Keratinocyte (primary cell): ENCODE data around the gene EHMT1. TPM values are rescaled to one million over a fixed set of nuclear protein-coding genes. Genes with fewer than 3 reads are reported as not detected.

Source experiments
- DNase-seq: peaks from one replicate; pipeline ENCODE4 v3.0.0-alpha.2; 2011; ENCODE audit warnings: low read depth, missing footprints, low spot score
- FAIRE-seq: peaks from 2 replicates; lab custom pipeline; 2011; peaks lifted over from hg19 to GRCh38; lab: Jason Lieb, UNC
- H2AFZ ChIP-seq: 2 replicates; pipeline ENCODE4 v1.6.0; 2012; ENCODE audit warnings: low read length, control low read depth, inconsistent platforms; ENCODE audit not compliant: control insufficient read depth
- H3K27ac ChIP-seq: 2 replicates; pipeline ENCODE4 v1.5.1; 2011; ENCODE audit warnings: low read length; ENCODE audit not compliant: control insufficient read depth, insufficient read depth
- H3K27me3 ChIP-seq: 3 replicates; pipeline ENCODE4 v1.6.0; 2011; ENCODE audit warnings: low read length; ENCODE audit not compliant: control insufficient read depth, insufficient read depth; ENCODE audit errors: extremely low read depth
- H3K36me3 ChIP-seq, 2 experiments: 2 replicates in 1 of 2; 3 replicates in 1 of 2; pipeline ENCODE4 v1.5.1; 2011; ENCODE audit warnings: low read length in 2 of 2, mild to moderate bottlenecking in 1 of 2; ENCODE audit not compliant: control insufficient read depth in 2 of 2, insufficient read depth in 2 of 2; ENCODE audit errors: extremely low read depth in 1 of 2
- H3K4me1 ChIP-seq: 3 replicates; pipeline ENCODE4 v1.5.1; 2011; ENCODE audit warnings: low read length; ENCODE audit not compliant: control insufficient read depth, insufficient read depth; ENCODE audit errors: extremely low read depth
- H3K4me2 ChIP-seq: 3 replicates; pipeline ENCODE4 v1.6.0; 2011; ENCODE audit warnings: low read depth, low read length; ENCODE audit not compliant: control insufficient read depth, insufficient read depth; ENCODE audit errors: extremely low read depth
- H3K4me3 ChIP-seq, 3 experiments: fragments of 200-600 bp in 1 of 3; sonication (generic) in 1 of 3; 2 replicates in 2 of 3; 3 replicates in 1 of 3; pipeline ENCODE4 v1.5.1; 2011 to 2016; ENCODE audit warnings: low read length in 3 of 3, mild to moderate bottlenecking in 3 of 3, control low read depth in 2 of 3, inconsistent platforms in 1 of 3, low read depth in 1 of 3, mixed read lengths in 1 of 3, mixed run types in 1 of 3, moderate library complexity in 1 of 3; ENCODE audit not compliant: control insufficient read depth in 2 of 3, insufficient read depth in 2 of 3; ENCODE audit errors: extremely low read depth in 1 of 3
- H3K79me2 ChIP-seq: 2 replicates; pipeline ENCODE4 v1.6.0; 2012; ENCODE audit warnings: low read length; ENCODE audit not compliant: control insufficient read depth, insufficient read depth
- H3K9ac ChIP-seq: 3 replicates; pipeline ENCODE4 v1.6.0; 2011; ENCODE audit warnings: low read length; ENCODE audit not compliant: control insufficient read depth, insufficient read depth; ENCODE audit errors: extremely low read depth
- H3K9me1 ChIP-seq: 3 replicates; pipeline ENCODE4 v1.6.0; 2011; ENCODE audit warnings: low read length; ENCODE audit not compliant: control insufficient read depth, insufficient read depth; ENCODE audit errors: extremely low read depth
- H3K9me3 ChIP-seq: 2 replicates; pipeline ENCODE4 v1.5.1; 2012; ENCODE audit warnings: low read depth, low read length; ENCODE audit not compliant: control insufficient read depth
- H4K20me1 ChIP-seq: 3 replicates; pipeline ENCODE4 v1.6.0; 2011; ENCODE audit warnings: low read length; ENCODE audit not compliant: control insufficient read depth, insufficient read depth; ENCODE audit errors: extremely low read depth
- CTCF ChIP-seq, 3 experiments: IDR thresholded peaks in 1 of 3; conservative IDR thresholded peaks in 1 of 3; optimal IDR thresholded peaks in 1 of 3; 2 replicates in 2 of 3; 3 replicates in 1 of 3; pipeline versions ENCODE3 to v1.5.1; 2011; ENCODE audit warnings: low read length in 3 of 3, mild to moderate bottlenecking in 3 of 3, moderate library complexity in 2 of 3, control low read depth in 1 of 3, inconsistent platforms in 1 of 3; ENCODE audit not compliant: insufficient read depth in 2 of 3; ENCODE audit errors: extremely low read depth in 1 of 3
- EZH2 ChIP-seq: IDR thresholded peaks from one replicate; pipeline ENCODE4 v1.6.1; 2012; ENCODE audit warnings: inconsistent platforms, mild to moderate bottlenecking, low read length, moderate library complexity
- dilution Hi-C: fragments of 300-500 bp; cut with MboI; formaldehyde crosslinking; loops from one replicate; pipeline ENCODE4 v1.7.0; 2020; ENCODE audit warnings: low sequenced_read_pairs; ENCODE audit not compliant: extremely low pct_ligation_motif_present
- polyA plus RNA-seq, 5 experiments: library from polyadenylated mRNA; depleted of rRNA in 3 of 5; stranded (reverse) in 3 of 5; stranded (forward) in 1 of 5; unstranded in 1 of 5; fragments of >200 nt; gene quantifications; 1 replicate in 1 of 5; 2 replicates in 3 of 5; 3 replicates in 1 of 5; pipeline versions ENCODE4 v1.2.1 to v1.2.3, GENCODE V29; 2011 to 2012; ENCODE audit warnings: missing spikeins in 2 of 5, low read depth in 1 of 5, low replicate concordance in 1 of 5

Gene EHMT1
- polyA plus RNA-seq, 1 donor (not counting 4 experiments of a cell fraction or from before 2014, with no cell fraction given): 25.9 TPM

GRCh38 chr9:137828527-137829259, 209.9 kb downstream of the EHMT1 start:
- DNase-seq (no peak), FAIRE-seq (no peak)
- Histone ChIP-seq H3K4me3 (no peak overlapping the region), H3K9me3 (no peaks in the 10 kb centered on the region), H3K4me2 (no peak overlapping the region), H3K9ac (no peak overlapping the region), H3K4me1 (no peaks in the 10 kb centered on the region), H3K27ac (no peak overlapping the region), H3K36me3 (peaks cover 5 to 20% of the 10 kb centered on the region in 2 experiments), H3K9me1 (no peaks in the 10 kb centered on the region), H3K79me2 (no peaks in the 10 kb centered on the region), H4K20me1 (peaks cover 12% of the 10 kb centered on the region), H2AFZ (no peak overlapping the region), H3K27me3 (no peaks in the 10 kb centered on the region)
- dilution Hi-C loops: no loop called here
- TF ChIP-seq EZH2: no peak
- no peak for TF ChIP-seq CTCF (optimal IDR thresholded peaks at IDR 0.05 in 1 of 3, IDR thresholded peaks at IDR 0.05 in 1 of 3, conservative IDR thresholded peaks at IDR 0.05 in 1 of 3; ENCODE audit: extremely low read depth in 1 of 3, insufficient read depth in 2 of 3, low read length in 3 of 3)

- FAIRE-seq (no peak), DNase-seq (no peak)
- dilution Hi-C loops: no loop called here
Measured at GRCh38 chr9:137829260-137829996, 210.6 kb downstream of the EHMT1 start.

More at GRCh38 chr9:137829260-137829996, 210.6 kb downstream of the EHMT1 start:
- no peaks in the 10 kb centered on the region for H3K27me3 ChIP-seq
- no peaks in the 10 kb centered on the region for H3K9me3 ChIP-seq
- no peaks in the 10 kb centered on the region for H3K4me1 ChIP-seq
- no peak overlapping the region for H3K9ac ChIP-seq
- H2AFZ ChIP-seq: no peak overlapping the region
- no peaks in the 10 kb centered on the region for H3K9me1 ChIP-seq
- peaks cover 12% of the 10 kb centered on the region for H4K20me1 ChIP-seq
- H3K4me3 ChIP-seq: no peak overlapping the region
- TF ChIP-seq CTCF (optimal IDR thresholded peaks at IDR 0.05 in 1 of 3, IDR thresholded peaks at IDR 0.05 in 1 of 3, conservative IDR thresholded peaks at IDR 0.05 in 1 of 3; ENCODE audit: extremely low read depth in 1 of 3, insufficient read depth in 2 of 3, low read length in 3 of 3) (no peak), EZH2 (no peak)
- H3K36me3 ChIP-seq: peaks cover 5 to 17% of the 10 kb centered on the region in 2 experiments
- H3K79me2 ChIP-seq: no peaks in the 10 kb centered on the region
- no peak overlapping the region for H3K27ac ChIP-seq
- no peak overlapping the region for H3K4me2 ChIP-seq
